GM15510 (cell line): ENCODE data around the gene ACYP2.

Source experiments
- POLR2A ChIP-seq: IDR thresholded peaks from 3 replicates; pipeline ENCODE4 v1.6.1; 2011; ENCODE audit warnings: borderline replicate concordance; ENCODE audit not compliant: insufficient read length; ENCODE audit errors: extremely low read depth

The ACYP2 gene

DNA sequence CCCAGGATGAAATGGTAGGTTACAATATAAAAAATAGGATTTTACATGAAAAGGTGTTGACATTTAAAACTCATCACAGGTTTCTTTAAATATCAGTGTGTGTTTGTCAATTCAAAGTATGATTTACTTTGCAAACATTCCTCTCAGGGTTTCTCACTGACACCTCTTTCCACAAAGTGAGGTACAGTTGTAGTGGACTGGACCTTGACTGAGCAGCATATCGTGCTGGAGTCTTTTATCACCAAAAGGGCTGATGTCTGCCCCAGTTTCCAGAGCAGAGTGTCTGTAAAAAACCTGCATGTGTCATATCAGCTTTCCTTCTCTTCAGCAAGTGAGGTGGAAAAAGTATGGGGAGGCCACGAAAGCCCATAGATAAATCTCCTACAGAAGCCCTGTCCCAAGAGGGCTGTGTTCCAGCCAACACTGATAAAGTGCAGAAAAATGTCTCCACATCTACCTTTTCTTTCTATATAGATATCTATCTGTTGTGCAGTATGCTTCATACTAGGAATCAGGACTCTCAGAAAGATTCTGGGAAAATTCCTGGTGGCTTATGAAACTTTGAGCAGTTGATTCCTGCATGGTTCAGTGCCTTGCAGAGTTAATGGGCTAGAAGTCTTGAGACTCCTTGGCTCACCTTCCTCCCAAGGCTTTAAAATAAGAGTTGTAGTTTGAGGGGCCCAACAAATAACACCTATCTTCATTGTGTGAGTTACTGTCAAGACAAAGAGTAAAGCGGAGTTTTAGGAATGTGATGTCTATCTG lies 6.9 kb downstream of the ACYP2 start:
- TF ChIP-seq POLR2A: no peak

- TF ChIP-seq POLR2A: no peak
These were observed 7.5 kb downstream of the ACYP2 start for GRCh38 chr2:54122939-54123338.

- TF ChIP-seq POLR2A: no peak
These were observed 17.6 kb downstream of the ACYP2 start for GRCh38 chr2:54133056-54133455.

DNA sequence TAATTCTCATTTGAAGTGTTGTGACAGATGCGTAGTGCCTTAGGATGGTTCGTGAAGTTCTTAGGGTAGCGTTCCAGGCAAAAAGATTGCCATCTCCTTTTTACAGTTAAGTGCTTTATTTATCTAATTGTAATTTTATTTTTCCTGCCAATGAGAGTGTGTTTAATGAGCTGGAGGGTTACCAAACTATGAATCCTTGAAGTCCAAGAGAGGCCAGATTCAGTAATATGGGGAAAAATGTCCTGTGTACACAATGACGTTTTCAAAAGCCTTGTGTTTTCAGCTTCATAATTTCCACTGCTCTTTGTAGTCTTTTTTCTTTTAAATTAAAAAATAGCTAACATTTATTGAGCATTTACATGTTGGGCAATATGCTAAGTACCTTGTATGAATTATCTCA lies 23.8 kb downstream of the ACYP2 start:
- TF ChIP-seq POLR2A: no peak

DNA sequence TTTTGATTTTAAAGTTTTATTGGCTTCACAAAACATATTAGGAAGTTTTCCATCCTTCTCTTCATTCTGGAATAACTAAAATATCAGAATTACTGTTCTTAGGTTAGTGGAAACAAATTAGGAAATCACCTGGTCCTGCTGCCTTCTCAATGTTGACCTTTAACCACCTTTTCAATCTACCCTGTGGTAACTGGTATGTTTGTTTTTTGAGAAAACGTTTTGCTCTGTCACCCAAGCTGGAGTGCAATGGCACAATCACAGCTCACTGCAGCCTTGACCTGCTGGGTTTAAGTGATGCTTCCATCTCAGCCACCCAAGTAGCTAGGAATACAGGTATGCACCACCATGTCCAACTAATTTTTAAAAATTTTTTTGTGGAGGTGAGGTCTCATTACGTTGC lies 28.4 kb downstream of the ACYP2 start:
- TF ChIP-seq POLR2A: no peak

DNA sequence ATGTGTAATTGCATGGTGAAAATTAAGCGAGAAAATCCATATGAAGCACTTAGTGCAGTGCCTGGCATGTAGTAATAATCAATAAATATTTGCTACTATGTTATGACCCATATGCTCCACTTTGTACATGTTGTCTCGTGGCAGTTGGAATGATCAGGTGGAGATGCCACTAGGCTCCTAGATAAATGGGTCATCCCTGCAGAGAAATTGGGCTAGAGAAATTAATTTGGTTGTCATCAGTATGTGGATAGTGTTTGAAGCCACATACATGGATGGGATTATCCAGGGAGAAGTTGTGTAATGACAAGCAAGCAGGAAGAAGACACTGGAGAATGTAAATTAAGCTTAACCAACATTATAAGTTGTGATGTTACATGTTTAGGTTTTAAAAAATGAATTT lies 33.0 kb downstream of the ACYP2 start:
- no peak for TF ChIP-seq POLR2A

GRCh38 chr2:54149638-54150441 lies 34.4 kb downstream of the ACYP2 start:
- no peak for TF ChIP-seq POLR2A

- TF ChIP-seq POLR2A: no peak
These were observed 42.9 kb downstream of the ACYP2 start for GRCh38 chr2:54158311-54158710.

DNA sequence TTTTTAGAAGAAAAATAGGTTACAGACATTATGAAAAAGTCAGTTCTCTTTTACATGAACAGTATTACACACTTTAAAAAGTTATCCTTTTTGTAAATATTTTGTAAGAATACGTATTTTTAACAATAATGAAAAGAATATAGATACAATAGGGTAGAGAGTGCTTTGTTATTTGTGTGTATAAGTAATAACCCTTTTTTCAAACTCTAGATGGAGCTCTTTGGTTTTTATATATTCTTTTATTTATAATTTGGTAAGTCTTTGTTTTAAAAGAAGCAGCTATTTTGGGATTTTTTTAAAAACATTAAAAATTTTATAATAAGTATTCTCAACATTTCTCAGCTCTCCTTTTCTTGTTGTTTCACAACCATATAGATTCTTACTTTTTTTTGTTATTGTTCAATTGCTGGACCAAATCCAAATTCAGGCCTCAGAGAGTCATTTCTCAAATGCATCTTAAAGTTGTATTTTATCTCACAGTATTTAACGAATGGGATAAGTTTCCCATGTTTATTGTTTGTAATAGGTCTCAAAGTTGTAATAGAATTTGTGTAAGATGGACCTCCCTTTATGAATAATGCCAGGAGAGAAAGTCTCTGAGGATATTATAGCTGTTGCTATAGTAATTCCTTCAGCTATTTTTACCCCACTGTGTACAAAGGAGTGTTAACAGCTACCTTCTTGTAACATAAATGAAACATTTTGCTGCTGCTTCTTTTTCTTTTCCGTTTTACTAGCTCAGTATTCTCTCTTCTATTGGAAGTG lies 46.4 kb downstream of the ACYP2 start:
- TF ChIP-seq POLR2A: no peak

DNA sequence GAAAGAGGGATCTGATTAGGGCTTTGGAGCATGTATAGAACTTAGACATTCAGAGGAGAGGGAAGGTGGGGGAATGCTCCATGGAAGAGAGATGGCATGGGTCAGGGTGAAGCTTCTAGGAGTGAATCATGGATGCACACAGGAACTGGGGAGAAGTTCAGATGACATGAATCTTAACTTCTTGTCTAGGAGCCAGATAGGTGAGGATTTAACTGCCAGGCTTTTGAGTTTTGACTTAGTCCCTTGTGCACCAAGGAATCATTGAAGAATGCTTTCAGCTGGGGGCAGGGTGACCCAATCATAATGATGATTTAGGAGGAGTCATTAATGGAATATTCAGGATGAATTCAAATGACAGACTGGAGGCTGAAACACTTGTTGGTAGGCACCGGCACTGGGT lies 48.7 kb downstream of the ACYP2 start:
- no peak for TF ChIP-seq POLR2A

- no peak for TF ChIP-seq POLR2A
These were observed 50.8 kb downstream of the ACYP2 start for GRCh38 chr2:54166121-54166773.

DNA sequence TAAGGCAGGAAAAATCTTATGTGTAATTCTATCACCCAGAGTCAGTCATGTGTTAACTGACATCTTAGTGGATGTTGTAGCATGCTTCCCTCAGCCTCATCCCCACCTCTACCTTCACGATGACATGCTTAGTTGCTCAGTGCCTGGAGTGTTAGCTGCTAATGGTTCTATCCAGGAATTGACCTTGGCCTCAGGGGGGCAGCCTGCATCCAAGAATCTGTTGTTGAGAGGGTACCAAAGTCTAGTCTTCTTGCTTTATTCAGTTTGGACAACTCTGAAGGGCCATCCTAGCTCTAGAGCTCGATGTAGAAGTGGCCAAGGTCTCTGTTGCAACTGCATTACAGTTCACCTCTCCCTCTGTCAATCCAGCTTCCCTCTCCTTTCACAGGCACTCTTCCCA lies 61.2 kb downstream of the ACYP2 start:
- no peak for TF ChIP-seq POLR2A

- no peak for TF ChIP-seq POLR2A
These were observed 67.9 kb downstream of the ACYP2 start for GRCh38 chr2:54183281-54183680.

DNA sequence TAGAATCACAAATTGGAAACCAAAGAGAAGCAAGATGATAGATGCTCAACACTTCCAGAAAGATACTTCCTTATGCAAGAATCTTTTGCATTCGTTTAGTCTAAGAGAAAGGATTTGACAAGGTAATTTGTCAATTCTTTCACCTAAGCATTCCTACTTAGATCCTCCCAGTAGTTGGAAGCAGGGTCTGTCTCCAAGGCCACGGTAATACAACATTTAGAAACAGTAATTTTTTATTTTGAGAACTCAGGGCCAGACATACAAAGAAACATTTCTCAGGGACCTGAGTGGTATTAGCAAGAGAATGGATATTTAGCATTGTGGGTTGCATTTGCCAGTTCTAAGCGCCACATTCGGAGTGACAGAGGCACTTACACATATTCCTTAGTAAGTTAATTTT lies 68.6 kb downstream of the ACYP2 start:
- TF ChIP-seq POLR2A: no peak

GRCh38 chr2:54185105-54185504 lies 69.7 kb downstream of the ACYP2 start:
- TF ChIP-seq POLR2A: no peak
